ENCODE measurements around the gene ADAMTS10.

Gene ADAMTS10

GRCh38 chr19:8610041-8610935 is at the start of gene ADAMTS10:
Gene ADAMTS10 (minus strand): TSS chr19:8610715. CDS start chr19:8605710, 5,005 bp downstream.
- DNase-seq (ENCODE audit: insufficient read length, low spot score), result no peak
- FAIRE-seq, result no peak
- no peak for TF ChIP-seq CTCF (IDR thresholded peaks at IDR 0.05; ENCODE audit: insufficient read depth, missing control alignments)

- no peak for FAIRE-seq
- DNase-seq (ENCODE audit: insufficient read length, low spot score), result no peak
- no peak for TF ChIP-seq CTCF (IDR thresholded peaks at IDR 0.05; ENCODE audit: insufficient read depth, missing control alignments)
Observed at GRCh38 chr19:8659905-8660304, 49.4 kb upstream of the ADAMTS10 start.

- FAIRE-seq (no peak), DNase-seq (ENCODE audit: insufficient read length, low spot score) (no peak)
- no peak for TF ChIP-seq CTCF (IDR thresholded peaks at IDR 0.05; ENCODE audit: insufficient read depth, missing control alignments)
Observed at GRCh38 chr19:8657869-8658268, 47.4 kb upstream of the ADAMTS10 start.

GRCh38 chr19:8655340-8655709 is 44.8 kb upstream of the ADAMTS10 start:
- FAIRE-seq (no peak), DNase-seq (ENCODE audit: insufficient read length, low spot score) (no peak)
- TF ChIP-seq CTCF (IDR thresholded peaks at IDR 0.05; ENCODE audit: insufficient read depth, missing control alignments), result no peak

GRCh38 chr19:8654591-8655339 is 44.2 kb upstream of the ADAMTS10 start:
- DNase-seq (ENCODE audit: insufficient read length, low spot score) (peak; percentile 56), FAIRE-seq (no peak)
- TF ChIP-seq CTCF (IDR thresholded peaks at IDR 0.05; ENCODE audit: insufficient read depth, missing control alignments), result peak; percentile 83

GRCh38 chr19:8648240-8648639 is 37.7 kb upstream of the ADAMTS10 start:
- FAIRE-seq, result no peak
- TF ChIP-seq CTCF (IDR thresholded peaks at IDR 0.05; ENCODE audit: insufficient read depth, missing control alignments), result no peak

More at GRCh38 chr19:8648240-8648639, 37.7 kb upstream of the ADAMTS10 start:
- DNase-seq (ENCODE audit: insufficient read length, low spot score), result no peak

Data from D721Med (cell line).